Stomach (tissue), 9 donors: ENCODE data around the gene FBP1. TPM values are rescaled to one million over a fixed set of nuclear protein-coding genes. Genes with fewer than 3 reads are reported as not detected.

Experiments
- DNase-seq, 2 donors: peaks; one replicate each; pipeline versions ENCODE4 v3.0.0 to v3.0.0-alpha.2; 2013 to 2019
- H3K27ac ChIP-seq, 5 donors: fragments of 200-600 bp in 4 of 5; sonication (generic) in 4 of 5; one replicate each; pipeline ENCODE4 v1.5.1; 2013 to 2019; ENCODE audit warnings: mild to moderate bottlenecking in 1 of 5, moderate library complexity in 1 of 5
- H3K27me3 ChIP-seq, 3 donors: fragments of 200-600 bp; sonication (generic); one replicate each; pipeline ENCODE4 v1.5.1; 2017 to 2019; ENCODE audit warnings: mixed run types in 1 of 3
- H3K36me3 ChIP-seq, 4 donors: fragments of 200-600 bp; sonication (generic); 1 replicate in 3 of 4; 2 replicates in 1 of 4; pipeline ENCODE4 v1.5.1; 2016 to 2019
- H3K4me1 ChIP-seq, 4 donors: fragments of 200-600 bp; sonication (generic); one replicate each; pipeline ENCODE4 v1.5.1; 2016 to 2019
- H3K4me3 ChIP-seq, 4 donors: fragments of 200-600 bp; sonication (generic) in 3 of 4; one replicate each; pipeline ENCODE4 v1.5.1; 2016 to 2019; ENCODE audit warnings: mild to moderate bottlenecking in 1 of 4
- H3K9me3 ChIP-seq, 4 donors: fragments of 200-600 bp; sonication (generic); one replicate each; pipeline ENCODE4 v1.5.1; 2016 to 2019
- EP300 ChIP-seq: sonication (generic); formaldehyde crosslinking; IDR thresholded peaks from one replicate; pipeline ENCODE4 v1.6.1; 2017; ENCODE audit warnings: antibody characterized with exemption
- POLR2A ChIP-seq, 4 donors: fragments of 450-650 bp; IDR thresholded peaks; one replicate each; pipeline ENCODE4 v1.6.1; 2016; ENCODE audit warnings: antibody characterized with exemption in 4 of 4, control low read depth in 2 of 4, mild to moderate bottlenecking in 1 of 4, moderate library complexity in 1 of 4
- POLR2AphosphoS5 ChIP-seq, 3 donors: sonication (generic); formaldehyde crosslinking; IDR thresholded peaks; one replicate each; pipeline ENCODE4 v1.6.1; 2016; ENCODE audit warnings: antibody characterized with exemption in 3 of 3
- WGBS, 5 donors: extraction: QIAGEN DNeasy Blood & Tissue Kit in 3 of 5; methylation state at CpG; one replicate each; pipeline versions ENCODE4 v1.1.5 to v1.1.7; 2013 to 2018; 5-methylcytosine and 5-hydroxymethylcytosine counted together
- intact Hi-C: fragments of 100-400 bp; cut with DNase I; formaldehyde crosslinking; loops from one replicate; pipeline ENCODE4 v1.15.1; 2023; ENCODE audit warnings: low total_unique reads
- polyA plus RNA-seq, 3 donors: library from polyadenylated mRNA; stranded (reverse); fragments of 200-250 nt; gene quantifications; one replicate each; pipeline ENCODE4 v1.2.3, GENCODE V29; 2013
- total RNA-seq, 5 donors: library from RNA; depleted of rRNA; stranded (reverse); fragments of >200 nt; gene quantifications; one replicate each; pipeline versions ENCODE4 v1.1.0 to v1.2.3, GENCODE V29; 2014 to 2016
- TF ChIP-seq, protein P1 (sequence below), 7 experiments: fragments of 450-650 bp in 4 of 7; fragments of 200-600 bp in 3 of 7; sonication (generic) in 3 of 7; IDR thresholded peaks; one replicate each; pipeline ENCODE4 v1.5.1; 2016 to 2019; ENCODE audit warnings: antibody characterized with exemption in 7 of 7, control low read depth in 2 of 7, mild to moderate bottlenecking in 1 of 7
- donor health status: healthy with polysubstance abuse.
- donor health status: Bipolar disorder and iron deficiency.
- donor health status: healthy.

The FBP1 gene
- total and polyA plus RNA-seq, 8 donors, result 10.7 to 122 (median 42.7) TPM

DNA sequence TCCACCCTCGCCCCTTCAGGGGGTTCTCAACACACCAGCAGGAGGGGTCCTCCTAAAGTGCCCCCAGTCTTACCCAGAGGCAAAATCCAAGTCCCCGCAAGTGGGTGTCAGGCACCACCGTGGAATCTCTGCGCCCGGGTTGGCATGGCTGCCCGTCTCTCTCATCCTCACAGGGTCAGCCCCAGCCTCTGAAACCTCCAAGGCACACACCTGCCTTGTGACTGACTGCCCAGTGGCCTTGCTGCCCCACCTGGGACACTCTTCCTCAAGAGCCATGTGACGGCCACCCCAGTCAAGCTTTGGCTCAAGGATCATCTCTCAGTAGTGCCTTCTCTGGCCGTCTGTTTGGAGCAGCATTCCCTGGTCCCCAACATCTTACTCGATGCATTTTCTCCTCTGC is 50.6 kb downstream of the FBP1 start:
- H3K4me1 ChIP-seq, result peaks cover 0 to 5% (median 0%) of the 10 kb centered on the region in 4 donors
- H3K36me3 ChIP-seq, result no peaks in the 10 kb centered on the region
- H3K4me3 ChIP-seq, result no peak overlapping the region
- WGBS, 5 donors, result 82 to 94% (median 85%) methylated on average over 7 to 9 of the region's 9 CpGs
- no peaks in the 10 kb centered on the region for H3K9me3 ChIP-seq
- no peak overlapping the region for H3K27ac ChIP-seq
- H3K27me3 ChIP-seq, result peaks cover 0 to 11% (median 0%) of the 10 kb centered on the region in 3 donors
- TF ChIP-seq EP300, result no peak
- TF ChIP-seq, protein P1, sequence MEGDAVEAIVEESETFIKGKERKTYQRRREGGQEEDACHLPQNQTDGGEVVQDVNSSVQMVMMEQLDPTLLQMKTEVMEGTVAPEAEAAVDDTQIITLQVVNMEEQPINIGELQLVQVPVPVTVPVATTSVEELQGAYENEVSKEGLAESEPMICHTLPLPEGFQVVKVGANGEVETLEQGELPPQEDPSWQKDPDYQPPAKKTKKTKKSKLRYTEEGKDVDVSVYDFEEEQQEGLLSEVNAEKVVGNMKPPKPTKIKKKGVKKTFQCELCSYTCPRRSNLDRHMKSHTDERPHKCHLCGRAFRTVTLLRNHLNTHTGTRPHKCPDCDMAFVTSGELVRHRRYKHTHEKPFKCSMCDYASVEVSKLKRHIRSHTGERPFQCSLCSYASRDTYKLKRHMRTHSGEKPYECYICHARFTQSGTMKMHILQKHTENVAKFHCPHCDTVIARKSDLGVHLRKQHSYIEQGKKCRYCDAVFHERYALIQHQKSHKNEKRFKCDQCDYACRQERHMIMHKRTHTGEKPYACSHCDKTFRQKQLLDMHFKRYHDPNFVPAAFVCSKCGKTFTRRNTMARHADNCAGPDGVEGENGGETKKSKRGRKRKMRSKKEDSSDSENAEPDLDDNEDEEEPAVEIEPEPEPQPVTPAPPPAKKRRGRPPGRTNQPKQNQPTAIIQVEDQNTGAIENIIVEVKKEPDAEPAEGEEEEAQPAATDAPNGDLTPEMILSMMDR (IDR thresholded peaks at IDR 0.05), result no peak
- no peak for TF ChIP-seq POLR2A (IDR thresholded peaks at IDR 0.05)
- TF ChIP-seq POLR2AphosphoS5 (IDR thresholded peaks at IDR 0.05), result no peak
- DNase-seq, result no peak
- intact Hi-C loops, result no loop called here

DNA sequence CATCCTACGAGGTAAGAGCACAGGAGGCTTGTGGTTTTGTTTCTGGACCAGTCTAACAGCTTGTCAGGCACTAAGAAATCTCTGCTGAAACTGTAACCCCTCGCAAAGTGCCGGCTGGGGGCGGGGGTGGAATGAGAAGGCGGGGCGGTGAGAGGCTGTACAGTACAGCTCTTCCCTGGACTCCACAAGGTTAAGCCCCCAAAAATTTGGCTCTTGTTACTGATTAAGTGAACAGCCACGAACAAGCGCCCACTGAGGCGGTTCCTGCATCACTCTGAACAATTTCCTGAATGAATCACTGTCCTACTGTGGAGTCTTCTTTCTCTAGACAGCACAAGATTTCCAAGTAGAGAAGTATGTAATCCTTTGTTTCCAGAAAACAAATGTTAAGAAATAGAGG is 52.5 kb downstream of the FBP1 start:
- no peak for TF ChIP-seq EP300
- no peak for TF ChIP-seq POLR2A (IDR thresholded peaks at IDR 0.05)
- TF ChIP-seq, protein P1 (IDR thresholded peaks at IDR 0.05), result no peak
- TF ChIP-seq POLR2AphosphoS5 (IDR thresholded peaks at IDR 0.05), result no peak
- WGBS, 5 donors, result 60 to 68% (median 63%) methylated on average over 9 of the region's 9 CpGs
- intact Hi-C loops, result no loop called here
- H3K4me1 ChIP-seq, result peaks cover 0 to 2% (median 0%) of the 10 kb centered on the region in 4 donors
- DNase-seq, result peak in 1 of 2 donors; percentile 36
- no peak overlapping the region for H3K4me3 ChIP-seq
- no peak overlapping the region for H3K27ac ChIP-seq
- no peaks in the 10 kb centered on the region for H3K9me3 ChIP-seq
- no peaks in the 10 kb centered on the region for H3K36me3 ChIP-seq
- H3K27me3 ChIP-seq, result peaks cover 0 to 8% (median 0%) of the 10 kb centered on the region in 3 donors

DNA sequence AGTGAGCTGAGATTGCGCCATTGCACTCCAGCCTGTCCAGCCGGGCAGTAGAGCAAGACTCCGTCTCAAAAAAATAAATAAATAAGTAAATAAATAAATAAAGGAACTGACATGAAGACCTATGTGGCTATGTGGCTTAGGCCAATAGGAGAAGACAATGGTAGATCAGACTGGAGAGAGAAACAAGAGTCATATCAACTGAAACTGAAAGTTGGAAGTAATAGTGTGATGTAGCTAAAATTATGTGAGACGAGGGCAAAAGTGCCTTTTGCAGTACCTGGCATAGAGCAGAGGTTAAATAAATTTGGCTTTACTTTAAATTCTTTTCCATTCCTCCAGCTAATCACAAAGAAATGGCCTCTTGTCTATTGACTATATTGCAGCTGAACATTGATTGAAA is 53.0 kb downstream of the FBP1 start:
- Histone ChIP-seq H3K36me3 (no peaks in the 10 kb centered on the region), H3K4me3 (no peak overlapping the region), H3K4me1 (no peaks in the 10 kb centered on the region), H3K27ac (no peak overlapping the region), H3K27me3 (peaks cover 0 to 3% (median 0%) of the 10 kb centered on the region in 3 donors), H3K9me3 (no peaks in the 10 kb centered on the region)
- 60 to 73% (median 69%) methylated on average over 4 of the region's 4 CpGs for WGBS, 5 donors
- intact Hi-C loops, result no loop called here
- TF ChIP-seq, protein P1 (IDR thresholded peaks at IDR 0.05), result no peak
- TF ChIP-seq POLR2A (IDR thresholded peaks at IDR 0.05), result no peak
- DNase-seq, result no peak

DNA sequence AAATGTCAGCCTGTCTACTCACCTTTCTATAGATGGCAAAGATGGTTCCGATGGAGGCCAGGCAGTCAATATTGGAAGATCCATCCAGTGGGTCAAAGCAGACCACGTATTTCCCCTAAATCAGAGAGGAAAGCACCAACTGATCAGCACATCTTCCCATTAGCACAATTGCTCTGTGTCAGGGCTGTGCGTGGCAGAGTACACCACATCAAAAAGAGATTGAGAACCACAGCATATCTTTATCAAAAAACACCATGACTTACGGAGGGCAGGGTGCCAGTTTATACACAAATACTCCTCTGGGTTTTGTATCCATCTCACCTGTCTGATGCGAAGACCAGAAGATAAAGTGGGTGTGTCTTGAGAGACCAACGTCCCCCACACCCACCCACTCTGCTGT is 54.8 kb downstream of the FBP1 start:
- H3K27me3 ChIP-seq, result no peaks in the 10 kb centered on the region
- no peaks in the 10 kb centered on the region for H3K36me3 ChIP-seq
- H3K27ac ChIP-seq, result no peak overlapping the region
- WGBS, 5 donors, result 63 to 84% (median 69%) methylated on average over 6 of the region's 6 CpGs
- no peak for DNase-seq
- intact Hi-C loops, result no loop called here
- H3K9me3 ChIP-seq, result no peaks in the 10 kb centered on the region
- TF ChIP-seq, protein P1 (IDR thresholded peaks at IDR 0.05), result no peak
- TF ChIP-seq EP300 (no peak), POLR2A (IDR thresholded peaks at IDR 0.05) (no peak), POLR2AphosphoS5 (IDR thresholded peaks at IDR 0.05) (no peak)
- no peak overlapping the region for H3K4me3 ChIP-seq
- no peaks in the 10 kb centered on the region for H3K4me1 ChIP-seq
